Measurements from ENCODE around the gene S1PR3.

DNA sequence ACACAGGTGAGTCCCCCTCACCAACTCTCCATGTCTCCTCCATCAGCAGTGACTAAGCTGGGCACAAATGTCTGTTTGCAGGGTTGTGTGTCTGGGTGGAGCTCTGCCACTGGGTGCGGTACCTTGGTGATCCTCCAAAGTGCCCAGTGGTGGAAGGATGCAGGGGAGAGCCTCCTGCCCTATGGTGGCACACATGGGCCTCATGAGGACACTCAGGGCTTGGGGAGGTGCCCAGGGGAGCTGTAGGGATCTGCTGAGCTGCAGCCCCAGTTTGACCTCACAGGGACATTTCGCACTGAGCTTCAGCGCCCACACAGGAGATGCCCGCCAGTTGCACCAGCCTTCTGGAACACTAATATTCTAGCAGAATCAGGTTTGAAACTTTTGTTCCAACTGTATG lies 29.5 kb downstream of the S1PR3 start:
- TF ChIP-seq POLR2A (IDR thresholded peaks at IDR 0.05; ENCODE audit: low read length) (no peak), ZC3H11A (IDR thresholded peaks at IDR 0.05) (no peak), USF2 (IDR thresholded peaks at IDR 0.05) (no peak), JUN (IDR thresholded peaks at IDR 0.05) (no peak), PHF8 (IDR thresholded peaks at IDR 0.05; ENCODE audit: borderline replicate concordance, low read depth) (no peak), MAZ (IDR thresholded peaks at IDR 0.05; ENCODE audit: borderline replicate concordance, low read depth, low read length) (no peak)
- TF ChIP-seq, protein P1, sequence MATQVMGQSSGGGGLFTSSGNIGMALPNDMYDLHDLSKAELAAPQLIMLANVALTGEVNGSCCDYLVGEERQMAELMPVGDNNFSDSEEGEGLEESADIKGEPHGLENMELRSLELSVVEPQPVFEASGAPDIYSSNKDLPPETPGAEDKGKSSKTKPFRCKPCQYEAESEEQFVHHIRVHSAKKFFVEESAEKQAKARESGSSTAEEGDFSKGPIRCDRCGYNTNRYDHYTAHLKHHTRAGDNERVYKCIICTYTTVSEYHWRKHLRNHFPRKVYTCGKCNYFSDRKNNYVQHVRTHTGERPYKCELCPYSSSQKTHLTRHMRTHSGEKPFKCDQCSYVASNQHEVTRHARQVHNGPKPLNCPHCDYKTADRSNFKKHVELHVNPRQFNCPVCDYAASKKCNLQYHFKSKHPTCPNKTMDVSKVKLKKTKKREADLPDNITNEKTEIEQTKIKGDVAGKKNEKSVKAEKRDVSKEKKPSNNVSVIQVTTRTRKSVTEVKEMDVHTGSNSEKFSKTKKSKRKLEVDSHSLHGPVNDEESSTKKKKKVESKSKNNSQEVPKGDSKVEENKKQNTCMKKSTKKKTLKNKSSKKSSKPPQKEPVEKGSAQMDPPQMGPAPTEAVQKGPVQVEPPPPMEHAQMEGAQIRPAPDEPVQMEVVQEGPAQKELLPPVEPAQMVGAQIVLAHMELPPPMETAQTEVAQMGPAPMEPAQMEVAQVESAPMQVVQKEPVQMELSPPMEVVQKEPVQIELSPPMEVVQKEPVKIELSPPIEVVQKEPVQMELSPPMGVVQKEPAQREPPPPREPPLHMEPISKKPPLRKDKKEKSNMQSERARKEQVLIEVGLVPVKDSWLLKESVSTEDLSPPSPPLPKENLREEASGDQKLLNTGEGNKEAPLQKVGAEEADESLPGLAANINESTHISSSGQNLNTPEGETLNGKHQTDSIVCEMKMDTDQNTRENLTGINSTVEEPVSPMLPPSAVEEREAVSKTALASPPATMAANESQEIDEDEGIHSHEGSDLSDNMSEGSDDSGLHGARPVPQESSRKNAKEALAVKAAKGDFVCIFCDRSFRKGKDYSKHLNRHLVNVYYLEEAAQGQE (IDR thresholded peaks at IDR 0.05) = no peak

Data from A549 (cell line).